IMR-90 (cell line): ENCODE measurements around the gene ETFB. TPM values are rescaled to one million over a fixed set of nuclear protein-coding genes. Genes with fewer than 3 reads are reported as not detected.

Source experiments
- BHLHE40 ChIP-seq: fragments of 150-350 bp; IDR thresholded peaks from 2 replicates; pipeline ENCODE4 v1.6.1; 2016; ENCODE audit warnings: mild to moderate bottlenecking, low read depth, low read length
- CHD1 ChIP-seq: IDR thresholded peaks from 2 replicates; pipeline ENCODE4 v1.6.1; 2012; ENCODE audit warnings: low read depth, low read length, improper control_type of control experiment
- MAFK ChIP-seq: IDR thresholded peaks from 2 replicates; pipeline ENCODE4 v1.6.1; 2012; ENCODE audit warnings: low read depth, low read length, improper control_type of control experiment
- polyA plus RNA-seq, 3 experiments: library from polyadenylated mRNA; depleted of rRNA; stranded (reverse); fragments of >200 nt; gene quantifications; 2 replicates each; pipeline ENCODE4 v1.2.3, GENCODE V29; 2012; ENCODE audit warnings: low replicate concordance in 1 of 3
- total RNA-seq: library from RNA; depleted of rRNA; stranded (reverse); fragments of >200 nt; gene quantifications from 2 replicates; pipeline ENCODE4 v1.2.3, GENCODE V29; 2012
- TF ChIP-seq, protein P1 (sequence below): conservative IDR thresholded peaks from 2 replicates; pipeline ENCODE4 v1.5.1; 2012; ENCODE audit warnings: mild to moderate bottlenecking, low read depth, low read length, improper control_type of control experiment

The ETFB gene
- total and polyA plus RNA-seq, 2 of the 4 experiments (the other 2 are of a cell fraction) = 141 to 166 TPM

DNA sequence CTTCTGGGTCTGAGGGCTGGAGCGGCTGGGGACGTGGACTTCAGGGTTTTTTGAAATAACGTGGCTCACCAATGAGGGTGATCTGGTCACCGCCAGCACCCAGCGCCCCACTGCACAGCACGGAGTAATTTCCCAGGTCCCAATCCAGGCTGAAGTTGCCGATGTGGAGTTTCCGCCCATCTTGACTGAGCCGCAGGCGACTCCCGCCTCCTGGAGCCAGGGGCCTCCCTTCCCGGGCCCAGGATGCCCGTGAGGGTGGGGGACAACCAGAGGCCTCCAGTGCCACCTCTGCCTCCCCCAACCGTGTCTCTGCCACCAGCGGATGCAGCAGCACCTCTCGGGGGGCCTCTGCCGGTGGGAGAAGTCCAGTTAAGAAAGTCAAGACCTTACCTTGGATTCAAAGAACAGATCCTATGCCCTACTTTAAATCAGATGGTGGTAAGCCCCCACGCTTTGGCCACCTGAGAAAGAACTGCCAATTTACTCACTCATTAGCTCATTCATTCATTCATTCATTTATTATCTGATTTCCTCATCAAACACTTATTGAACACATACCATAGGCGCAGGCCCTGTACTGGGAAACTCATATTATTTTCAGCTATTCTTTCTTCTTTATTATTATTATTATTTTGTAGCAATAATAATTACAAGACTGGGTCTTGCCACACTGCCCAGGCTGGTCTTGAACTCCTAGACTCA lies 28.2 kb downstream of the ETFB start (continued):
- TF ChIP-seq, protein P1, sequence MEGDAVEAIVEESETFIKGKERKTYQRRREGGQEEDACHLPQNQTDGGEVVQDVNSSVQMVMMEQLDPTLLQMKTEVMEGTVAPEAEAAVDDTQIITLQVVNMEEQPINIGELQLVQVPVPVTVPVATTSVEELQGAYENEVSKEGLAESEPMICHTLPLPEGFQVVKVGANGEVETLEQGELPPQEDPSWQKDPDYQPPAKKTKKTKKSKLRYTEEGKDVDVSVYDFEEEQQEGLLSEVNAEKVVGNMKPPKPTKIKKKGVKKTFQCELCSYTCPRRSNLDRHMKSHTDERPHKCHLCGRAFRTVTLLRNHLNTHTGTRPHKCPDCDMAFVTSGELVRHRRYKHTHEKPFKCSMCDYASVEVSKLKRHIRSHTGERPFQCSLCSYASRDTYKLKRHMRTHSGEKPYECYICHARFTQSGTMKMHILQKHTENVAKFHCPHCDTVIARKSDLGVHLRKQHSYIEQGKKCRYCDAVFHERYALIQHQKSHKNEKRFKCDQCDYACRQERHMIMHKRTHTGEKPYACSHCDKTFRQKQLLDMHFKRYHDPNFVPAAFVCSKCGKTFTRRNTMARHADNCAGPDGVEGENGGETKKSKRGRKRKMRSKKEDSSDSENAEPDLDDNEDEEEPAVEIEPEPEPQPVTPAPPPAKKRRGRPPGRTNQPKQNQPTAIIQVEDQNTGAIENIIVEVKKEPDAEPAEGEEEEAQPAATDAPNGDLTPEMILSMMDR = no peak
- TF ChIP-seq MAFK = no peak
- no peak for TF ChIP-seq CHD1
- no peak for TF ChIP-seq BHLHE40
